OCI-LY3 (cell line): Measurements from ENCODE around the gene POLR2A.

ENCODE experiments used
- H2AFZ ChIP-seq: fragments of 200-600, 300-600 bp; shearing (Covaris generic); 2 replicates; pipeline ENCODE4 v1.6.0; 2014; ENCODE audit warnings: antibody characterized with exemption, low read depth, low read length
- H3K27ac ChIP-seq: fragments of 200-600, 300-600 bp; sonication (generic); 2 replicates; pipeline ENCODE4 v1.5.1; 2014; ENCODE audit warnings: mild to moderate bottlenecking, low read length, moderate library complexity, mixed read lengths
- H3K27me3 ChIP-seq: fragments of 200-600, 300-600 bp; sonication (generic); 2 replicates; pipeline ENCODE4 v1.6.1; 2014; ENCODE audit warnings: low read depth, low read length, mixed read lengths
- H3K36me3 ChIP-seq: fragments of 200-600, 300-600 bp; sonication (generic); replicated peaks from 2 replicates; pipeline ENCODE3; 2014; ENCODE audit warnings: low read depth, low read length, mixed read lengths
- H3K4me1 ChIP-seq: fragments of 300-600, 200-600 bp; sonication (generic); 2 replicates; pipeline ENCODE4 v1.6.1; 2014; ENCODE audit warnings: low read length, mixed read lengths
- H3K4me2 ChIP-seq: fragments of 200-600, 300-600 bp; sonication (generic); 2 replicates; pipeline ENCODE4 v1.6.1; 2014; ENCODE audit warnings: low read length, mixed read lengths
- H3K4me3 ChIP-seq: fragments of 300-600, 200-600 bp; sonication (generic); 2 replicates; pipeline ENCODE4 v1.5.1; 2014; ENCODE audit warnings: antibody characterized with exemption, mild to moderate bottlenecking, low read length, moderate library complexity
- H3K79me2 ChIP-seq: fragments of 300-600, 200-600 bp; shearing (Covaris generic); 2 replicates; pipeline ENCODE4 v1.6.1; 2014; ENCODE audit warnings: mild to moderate bottlenecking, low read length, mixed read lengths
- H3K9ac ChIP-seq: fragments of 300-600, 200-600 bp; shearing (Covaris generic); 2 replicates; pipeline ENCODE4 v1.6.0; 2014; ENCODE audit warnings: mild to moderate bottlenecking, low read length, moderate library complexity
- H3K9me3 ChIP-seq: fragments of 200-600, 300-600 bp; shearing (Covaris generic); 2 replicates; pipeline ENCODE4 v1.6.1; 2014; ENCODE audit warnings: low read length, mixed read lengths; ENCODE audit not compliant: insufficient read depth
- H4K20me1 ChIP-seq: fragments of 200-600, 300-600 bp; sonication (generic); 2 replicates; pipeline ENCODE4 v1.6.1; 2016; ENCODE audit warnings: low read length, mixed read lengths; ENCODE audit not compliant: insufficient read depth
- EZH2phosphoT487 ChIP-seq: fragments of 200-600 bp; shearing (Covaris generic); IDR thresholded peaks from 2 replicates; pipeline ENCODE4 v1.6.1; 2018; ENCODE audit warnings: antibody characterized with exemption, mixed run types, low read depth
- TF ChIP-seq, protein P1 (sequence below): fragments of 200-600, 300-600 bp; sonication (generic); IDR thresholded peaks from 2 replicates; pipeline ENCODE4 v1.5.1; 2014; ENCODE audit warnings: antibody characterized with exemption, low read length, low read depth

The POLR2A gene

GRCh38 chr17:7541074-7541621, 57.0 kb downstream of the POLR2A start:
- no peaks in the 10 kb centered on the region for H4K20me1 ChIP-seq
- no peaks in the 10 kb centered on the region for H3K79me2 ChIP-seq
- H3K4me2 ChIP-seq, result no peak overlapping the region
- no peak overlapping the region for H3K9ac ChIP-seq
- no peak overlapping the region for H2AFZ ChIP-seq
- H3K27ac ChIP-seq, result no peak overlapping the region
- TF ChIP-seq, protein P1, sequence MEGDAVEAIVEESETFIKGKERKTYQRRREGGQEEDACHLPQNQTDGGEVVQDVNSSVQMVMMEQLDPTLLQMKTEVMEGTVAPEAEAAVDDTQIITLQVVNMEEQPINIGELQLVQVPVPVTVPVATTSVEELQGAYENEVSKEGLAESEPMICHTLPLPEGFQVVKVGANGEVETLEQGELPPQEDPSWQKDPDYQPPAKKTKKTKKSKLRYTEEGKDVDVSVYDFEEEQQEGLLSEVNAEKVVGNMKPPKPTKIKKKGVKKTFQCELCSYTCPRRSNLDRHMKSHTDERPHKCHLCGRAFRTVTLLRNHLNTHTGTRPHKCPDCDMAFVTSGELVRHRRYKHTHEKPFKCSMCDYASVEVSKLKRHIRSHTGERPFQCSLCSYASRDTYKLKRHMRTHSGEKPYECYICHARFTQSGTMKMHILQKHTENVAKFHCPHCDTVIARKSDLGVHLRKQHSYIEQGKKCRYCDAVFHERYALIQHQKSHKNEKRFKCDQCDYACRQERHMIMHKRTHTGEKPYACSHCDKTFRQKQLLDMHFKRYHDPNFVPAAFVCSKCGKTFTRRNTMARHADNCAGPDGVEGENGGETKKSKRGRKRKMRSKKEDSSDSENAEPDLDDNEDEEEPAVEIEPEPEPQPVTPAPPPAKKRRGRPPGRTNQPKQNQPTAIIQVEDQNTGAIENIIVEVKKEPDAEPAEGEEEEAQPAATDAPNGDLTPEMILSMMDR, result no peak
- TF ChIP-seq EZH2phosphoT487, result no peak
- peaks cover 8% of the 10 kb centered on the region; the same call in 1 of the 2 replicates for H3K27me3 ChIP-seq
- H3K9me3 ChIP-seq, result no peaks in the 10 kb centered on the region
- H3K4me1 ChIP-seq, result peaks cover 8% of the 10 kb centered on the region
- H3K4me3 ChIP-seq, result no peak overlapping the region
- H3K36me3 ChIP-seq, result no peaks in the 10 kb centered on the region

DNA sequence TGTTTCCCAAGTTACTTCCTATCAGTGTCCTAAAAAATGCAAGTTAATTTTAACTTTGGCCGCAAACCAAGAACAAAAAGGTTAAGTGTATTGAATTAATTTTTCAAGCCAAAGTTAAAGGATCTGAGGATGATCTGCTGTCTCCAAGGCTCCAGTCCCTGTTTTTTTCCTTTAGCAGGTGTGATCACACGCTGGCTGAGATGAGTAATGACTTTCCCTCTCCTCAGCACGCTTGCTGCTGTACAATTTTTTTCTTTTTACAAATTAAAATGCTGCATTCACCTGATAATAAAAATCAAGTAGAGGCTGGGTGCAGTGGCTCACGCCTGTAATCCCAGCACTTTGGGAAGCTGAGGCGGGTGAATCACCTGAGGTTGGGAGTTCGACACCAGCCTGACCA, 60.7 kb downstream of the POLR2A start:
- H3K79me2 ChIP-seq, result no peaks in the 10 kb centered on the region
- H2AFZ ChIP-seq, result no peak overlapping the region
- H4K20me1 ChIP-seq, result no peaks in the 10 kb centered on the region
- no peaks in the 10 kb centered on the region for H3K36me3 ChIP-seq
- H3K9me3 ChIP-seq, result no peaks in the 10 kb centered on the region
- H3K27me3 ChIP-seq, result peaks cover 8% of the 10 kb centered on the region; the same call in 1 of the 2 replicates
- TF ChIP-seq, protein P1, result no peak
- TF ChIP-seq EZH2phosphoT487, result no peak
- H3K4me3 ChIP-seq, result no peak overlapping the region
- no peak overlapping the region for H3K9ac ChIP-seq
- H3K4me1 ChIP-seq, result peaks cover 12% of the 10 kb centered on the region
- no peak overlapping the region for H3K4me2 ChIP-seq
- H3K27ac ChIP-seq, result no peak overlapping the region

DNA sequence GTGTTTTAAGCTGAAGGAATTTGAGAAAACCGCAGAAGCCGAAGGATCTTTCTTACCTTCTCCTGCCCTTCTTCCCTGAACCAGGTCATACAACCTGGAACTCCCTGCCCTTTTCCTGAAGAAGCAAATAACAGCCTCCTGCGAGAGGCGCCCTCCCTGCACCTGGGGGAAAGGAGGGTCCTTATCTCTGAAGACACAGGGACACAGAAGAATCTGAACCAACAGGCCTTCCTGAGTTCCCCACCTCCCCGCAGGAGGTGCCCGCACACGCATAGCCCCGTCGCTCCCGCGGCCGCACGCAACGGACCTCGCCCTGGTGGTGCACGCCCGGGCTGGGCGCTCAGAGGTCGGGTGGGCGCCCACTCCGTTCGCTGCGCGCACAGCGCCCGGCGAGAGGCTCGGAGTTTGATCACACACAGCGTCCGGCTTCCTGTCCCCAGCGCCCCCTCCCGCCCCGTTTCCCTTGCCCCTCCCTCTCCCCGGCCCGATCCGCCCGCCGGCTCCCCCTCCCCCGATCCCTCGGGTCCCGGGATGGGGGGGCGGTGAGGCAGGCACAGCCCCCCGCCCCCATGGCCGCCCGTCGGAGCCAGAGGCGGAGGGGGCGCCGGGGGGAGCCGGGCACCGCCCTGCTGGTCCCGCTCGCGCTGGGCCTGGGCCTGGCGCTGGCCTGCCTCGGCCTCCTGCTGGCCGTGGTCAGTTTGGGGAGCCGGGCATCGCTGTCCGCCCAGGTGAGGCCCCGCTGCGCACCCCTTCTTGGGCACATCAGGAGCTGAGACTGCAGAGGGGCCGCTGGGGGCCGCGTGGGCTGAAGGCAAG, 64.6 kb downstream of the POLR2A start, which contains the start of gene TNFSF12:
Gene TNFSF12, plus strand, starts transcription at position 474 of the 816 bp plus-strand sequence. Its CDS starts 96 bp downstream, at position 570.
- Histone ChIP-seq H3K27ac (no peak within 1 kb of the TSS), H3K9ac (peak within 1 kb of the TSS; percentile 74), H4K20me1 (no peaks in the 10 kb centered on the region), H3K4me1 (peaks cover 36% of the 10 kb centered on the region), H2AFZ (peak within 1 kb of the TSS; percentile 61), H3K79me2 (no peaks in the 10 kb centered on the region), H3K9me3 (no peaks in the 10 kb centered on the region), H3K4me3 (peak within 1 kb of the TSS; percentile 86), H3K4me2 (peak within 1 kb of the TSS; percentile 63), H3K36me3 (no peaks in the 10 kb centered on the region), H3K27me3 (peaks cover 3% of the 10 kb centered on the region; the same call in 1 of the 2 replicates)
- TF ChIP-seq, protein P1, result no peak
- no peak for TF ChIP-seq EZH2phosphoT487
